ENCODE measurements around the gene RGS21. TPM values are rescaled to one million over a fixed set of nuclear protein-coding genes. Genes with fewer than 3 reads are reported as not detected.

Gene RGS21
- total and polyA plus RNA-seq, 10 of the 15 experiments (the other 5 are each of a cell fraction or from before 2014, with no cell fraction given) = not detected

DNA sequence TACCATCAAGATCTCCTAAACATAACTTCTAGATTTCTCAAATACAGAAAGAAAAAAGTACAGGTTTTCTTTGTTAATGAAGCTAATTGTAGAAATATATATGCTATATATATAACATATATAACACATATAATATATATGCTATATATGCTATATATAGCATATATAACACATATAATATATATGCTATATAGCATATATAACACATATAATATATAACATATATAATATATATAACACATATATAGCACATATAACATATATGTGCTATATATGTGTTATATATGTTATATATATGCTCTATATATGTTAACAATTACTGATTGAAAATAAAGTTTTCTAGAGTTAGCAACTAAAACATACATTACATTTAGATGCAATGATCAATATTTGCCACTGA is 34.8 kb downstream of the RGS21 start:
- ChIA-PET SMC1A (ENCODE audit: uncharacterized antibody, unreplicated experiment) (no interaction called here), POLR2A (no interaction called here)

DNA sequence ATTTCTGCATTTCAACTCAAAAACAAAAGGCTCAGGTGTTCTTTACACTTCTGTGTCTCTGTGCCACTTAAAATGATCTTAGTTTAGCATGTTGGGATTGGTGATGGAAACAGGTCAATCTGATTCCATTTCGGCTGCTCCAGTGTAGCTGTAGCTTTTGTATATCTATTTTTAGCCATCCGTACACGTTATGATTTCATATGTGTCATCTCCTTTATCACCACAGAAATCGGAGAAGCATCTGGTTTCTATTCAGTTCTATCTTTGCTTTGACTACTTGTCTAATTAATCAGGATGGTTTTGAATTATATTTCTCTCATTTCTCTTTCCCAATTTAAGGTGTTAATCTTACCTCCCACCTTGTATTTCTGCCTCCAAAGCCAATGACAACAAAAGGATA is 41.1 kb downstream of the RGS21 start:
- in situ Hi-C loops (cut with MboI) (no loop called here), intact Hi-C loops (cut with micrococcal nuclease; ENCODE audit: unreplicated experiment) (no loop called here)
- TF ChIP-seq MXI1 (IDR thresholded peaks at IDR 0.05; ENCODE audit: low read depth, low read length) = no peak
- TF ChIP-seq SREBF1 (IDR thresholded peaks at IDR 0.05; ENCODE audit: low read length) = no peak
- TF ChIP-seq IKZF2 (IDR thresholded peaks at IDR 0.05) = no peak
- TF ChIP-seq, protein P1, sequence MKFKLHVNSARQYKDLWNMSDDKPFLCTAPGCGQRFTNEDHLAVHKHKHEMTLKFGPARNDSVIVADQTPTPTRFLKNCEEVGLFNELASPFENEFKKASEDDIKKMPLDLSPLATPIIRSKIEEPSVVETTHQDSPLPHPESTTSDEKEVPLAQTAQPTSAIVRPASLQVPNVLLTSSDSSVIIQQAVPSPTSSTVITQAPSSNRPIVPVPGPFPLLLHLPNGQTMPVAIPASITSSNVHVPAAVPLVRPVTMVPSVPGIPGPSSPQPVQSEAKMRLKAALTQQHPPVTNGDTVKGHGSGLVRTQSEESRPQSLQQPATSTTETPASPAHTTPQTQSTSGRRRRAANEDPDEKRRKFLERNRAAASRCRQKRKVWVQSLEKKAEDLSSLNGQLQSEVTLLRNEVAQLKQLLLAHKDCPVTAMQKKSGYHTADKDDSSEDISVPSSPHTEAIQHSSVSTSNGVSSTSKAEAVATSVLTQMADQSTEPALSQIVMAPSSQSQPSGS (IDR thresholded peaks at IDR 0.05; ENCODE audit: low read length) = no peak
- TF ChIP-seq SP1 (IDR thresholded peaks at IDR 0.05; ENCODE audit: low read depth, low read length) = no peak
- TF ChIP-seq IRF4 (IDR thresholded peaks at IDR 0.05; ENCODE audit: low read depth, low read length) = no peak
- TF ChIP-seq, protein P2, sequence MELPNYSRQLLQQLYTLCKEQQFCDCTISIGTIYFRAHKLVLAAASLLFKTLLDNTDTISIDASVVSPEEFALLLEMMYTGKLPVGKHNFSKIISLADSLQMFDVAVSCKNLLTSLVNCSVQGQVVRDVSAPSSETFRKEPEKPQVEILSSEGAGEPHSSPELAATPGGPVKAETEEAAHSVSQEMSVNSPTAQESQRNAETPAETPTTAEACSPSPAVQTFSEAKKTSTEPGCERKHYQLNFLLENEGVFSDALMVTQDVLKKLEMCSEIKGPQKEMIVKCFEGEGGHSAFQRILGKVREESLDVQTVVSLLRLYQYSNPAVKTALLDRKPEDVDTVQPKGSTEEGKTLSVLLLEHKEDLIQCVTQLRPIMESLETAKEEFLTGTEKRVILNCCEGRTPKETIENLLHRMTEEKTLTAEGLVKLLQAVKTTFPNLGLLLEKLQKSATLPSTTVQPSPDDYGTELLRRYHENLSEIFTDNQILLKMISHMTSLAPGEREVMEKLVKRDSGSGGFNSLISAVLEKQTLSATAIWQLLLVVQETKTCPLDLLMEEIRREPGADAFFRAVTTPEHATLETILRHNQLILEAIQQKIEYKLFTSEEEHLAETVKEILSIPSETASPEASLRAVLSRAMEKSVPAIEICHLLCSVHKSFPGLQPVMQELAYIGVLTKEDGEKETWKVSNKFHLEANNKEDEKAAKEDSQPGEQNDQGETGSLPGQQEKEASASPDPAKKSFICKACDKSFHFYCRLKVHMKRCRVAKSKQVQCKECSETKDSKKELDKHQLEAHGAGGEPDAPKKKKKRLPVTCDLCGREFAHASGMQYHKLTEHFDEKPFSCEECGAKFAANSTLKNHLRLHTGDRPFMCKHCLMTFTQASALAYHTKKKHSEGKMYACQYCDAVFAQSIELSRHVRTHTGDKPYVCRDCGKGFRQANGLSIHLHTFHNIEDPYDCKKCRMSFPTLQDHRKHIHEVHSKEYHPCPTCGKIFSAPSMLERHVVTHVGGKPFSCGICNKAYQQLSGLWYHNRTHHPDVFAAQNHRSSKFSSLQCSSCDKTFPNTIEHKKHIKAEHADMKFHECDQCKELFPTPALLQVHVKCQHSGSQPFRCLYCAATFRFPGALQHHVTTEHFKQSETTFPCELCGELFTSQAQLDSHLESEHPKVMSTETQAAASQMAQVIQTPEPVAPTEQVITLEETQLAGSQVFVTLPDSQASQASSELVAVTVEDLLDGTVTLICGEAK (IDR thresholded peaks at IDR 0.05; ENCODE audit: borderline replicate concordance) = no peak
- no peak for TF ChIP-seq RB1 (IDR thresholded peaks at IDR 0.05; ENCODE audit: borderline replicate concordance)
- Histone ChIP-seq H3K4me2 (ENCODE audit: control insufficient read depth, insufficient read depth) (no peak overlapping the region), H3K36me3 (ENCODE audit: control insufficient read depth in 2 of 2, insufficient read depth in 2 of 2, low read length in 1 of 2) (no peaks in the 10 kb centered on the region), H3K9ac (ENCODE audit: control insufficient read depth, insufficient read depth, low read length) (no peak overlapping the region), H4K20me1 (ENCODE audit: control insufficient read depth, insufficient read depth) (no peaks in the 10 kb centered on the region), H3K27me3 (replicated peaks in 1 of 2; ENCODE audit: control insufficient read depth in 2 of 2, insufficient read depth in 2 of 2, low read length in 1 of 2) (no peaks in the 10 kb centered on the region), H2AFZ (ENCODE audit: control insufficient read depth, low read depth, low read length) (no peak overlapping the region), H3K9me3 (replicated peaks; ENCODE audit: control insufficient read depth, insufficient read depth, low read length) (no peaks in the 10 kb centered on the region), H3K4me3 (no peak overlapping the region), H3K79me2 (ENCODE audit: control insufficient read depth, insufficient read depth, low read length) (no peaks in the 10 kb centered on the region), H3K4me1 (ENCODE audit: control insufficient read depth, insufficient read depth, low read length) (no peaks in the 10 kb centered on the region), H3K27ac (ENCODE audit: control insufficient read depth, insufficient read depth) (no peak overlapping the region)
- DNase-seq (ENCODE audit: low read depth, low spot score) = no peak
- 16% methylated on average over 4 of the region's 4 CpGs for WGBS (ENCODE audit: insufficient coverage, insufficient replicate concordance, low lambda C conversion rate, missing lambda C conversion rate)
- no peak for ATAC-seq
- POLR2A ChIA-PET = no interaction called here
- no TSS peak for BruUV-seq (replicated peaks)
- CTCF ChIA-PET = no interaction called here
- RAD21 ChIA-PET (ENCODE audit: unreplicated experiment) = no interaction called here
- SMC1A ChIA-PET (ENCODE audit: uncharacterized antibody, unreplicated experiment) = no interaction called here
- FAIRE-seq = no peak

More for the DNA sequence above, 34.8 kb downstream of the RGS21 start:
- TF ChIP-seq RELA (IDR thresholded peaks at IDR 0.05; ENCODE audit: borderline replicate concordance, partially characterized antibody) (no peak), SREBF2 (IDR thresholded peaks at IDR 0.05; ENCODE audit: low read length) (no peak), FOXM1 (IDR thresholded peaks at IDR 0.05; ENCODE audit: low read depth, low read length) (no peak), CBX5 (IDR thresholded peaks at IDR 0.05; ENCODE audit: low read depth) (no peak)
- Histone ChIP-seq H3K4me2 (ENCODE audit: control insufficient read depth, insufficient read depth) (no peak overlapping the region), H3K4me3 (no peak overlapping the region), H3K27ac (ENCODE audit: control insufficient read depth, insufficient read depth) (no peak overlapping the region), H3K4me1 (ENCODE audit: control insufficient read depth, insufficient read depth, low read length) (no peaks in the 10 kb centered on the region), H3K36me3 (ENCODE audit: control insufficient read depth in 2 of 2, insufficient read depth in 2 of 2, low read length in 1 of 2) (no peaks in the 10 kb centered on the region), H2AFZ (ENCODE audit: control insufficient read depth, low read depth, low read length) (no peak overlapping the region), H3K9ac (ENCODE audit: control insufficient read depth, insufficient read depth, low read length) (no peak overlapping the region), H3K79me2 (ENCODE audit: control insufficient read depth, insufficient read depth, low read length) (no peaks in the 10 kb centered on the region), H3K9me3 (replicated peaks; ENCODE audit: control insufficient read depth, insufficient read depth, low read length) (no peaks in the 10 kb centered on the region), H4K20me1 (ENCODE audit: control insufficient read depth, insufficient read depth) (no peaks in the 10 kb centered on the region), H3K27me3 (replicated peaks in 1 of 2; ENCODE audit: control insufficient read depth in 2 of 2, insufficient read depth in 2 of 2, low read length in 1 of 2) (no peaks in the 10 kb centered on the region)
- no TSS peak for BruUV-seq (replicated peaks)
- DNase-seq (ENCODE audit: low read depth, low spot score) (no peak), ATAC-seq (no peak), FAIRE-seq (no peak)
- intact Hi-C loops (cut with micrococcal nuclease; ENCODE audit: unreplicated experiment) (no loop called here), in situ Hi-C loops (cut with MboI) (no loop called here)
- RAD21 ChIA-PET (ENCODE audit: unreplicated experiment) = no interaction called here
- CTCF ChIA-PET = no interaction called here

Data from GM12878 (cell line).